Stimulated activated memory B cell treated with anti-CD40 and anti-IgM and Interleukin-4, amounts not matched to agents 10 μg/mL and 1 μg/mL and 100 μg/mL, for 72 hours (primary cell): Measurements from ENCODE around the gene PARN.
A peak's percentile ranks its signal among the peaks of the same experiment; 100 is the strongest.

Experiments used
- ATAC-seq: fragments of 150-1000 bp; cut with Tn5 transposase; 2 replicates; pipeline ENCODE4 v1.10.0; 2021
- H3K27ac Mint-ChIP-seq: one replicate; pipeline ENCODE4 v1.8.0; 2022; ENCODE audit warnings: mild to moderate bottlenecking, mixed read lengths
- H3K27me3 Mint-ChIP-seq: one replicate; pipeline ENCODE4 v1.8.0; 2022; ENCODE audit warnings: mixed read lengths
- H3K36me3 Mint-ChIP-seq: one replicate; pipeline ENCODE4 v1.8.0; 2022; ENCODE audit warnings: mixed read lengths
- H3K4me1 Mint-ChIP-seq: one replicate; pipeline ENCODE4 v1.8.0; 2022; ENCODE audit warnings: mixed read lengths
- H3K4me3 Mint-ChIP-seq: one replicate; pipeline ENCODE4 v1.8.0; 2022; ENCODE audit warnings: mild to moderate bottlenecking, moderate library complexity, mixed read lengths
- H3K9me3 Mint-ChIP-seq: one replicate; pipeline ENCODE4 v1.8.0; 2022; ENCODE audit warnings: mixed read lengths

PARN gene

DNA sequence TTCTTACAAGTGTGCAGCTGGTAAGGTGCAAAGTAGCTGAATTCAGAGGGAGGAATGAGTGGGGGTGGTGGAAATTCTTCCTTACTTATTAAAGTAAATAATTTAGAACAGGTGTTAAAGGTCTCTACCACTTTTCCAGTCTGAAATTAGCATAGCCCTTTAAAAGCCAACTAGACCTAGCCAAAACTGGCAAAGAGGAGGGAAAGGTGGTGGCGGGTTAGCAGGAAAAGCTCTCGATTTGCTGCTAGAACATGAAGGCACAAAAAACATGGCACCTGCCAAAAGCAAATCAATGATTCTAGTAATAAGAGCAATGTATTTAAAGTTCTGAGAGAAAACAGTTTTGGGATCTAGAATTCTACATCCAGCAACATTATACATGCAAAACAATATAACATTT lies 157.7 kb downstream of the PARN start:
- no peaks in the 10 kb centered on the region for H3K9me3 Mint-ChIP-seq

DNA sequence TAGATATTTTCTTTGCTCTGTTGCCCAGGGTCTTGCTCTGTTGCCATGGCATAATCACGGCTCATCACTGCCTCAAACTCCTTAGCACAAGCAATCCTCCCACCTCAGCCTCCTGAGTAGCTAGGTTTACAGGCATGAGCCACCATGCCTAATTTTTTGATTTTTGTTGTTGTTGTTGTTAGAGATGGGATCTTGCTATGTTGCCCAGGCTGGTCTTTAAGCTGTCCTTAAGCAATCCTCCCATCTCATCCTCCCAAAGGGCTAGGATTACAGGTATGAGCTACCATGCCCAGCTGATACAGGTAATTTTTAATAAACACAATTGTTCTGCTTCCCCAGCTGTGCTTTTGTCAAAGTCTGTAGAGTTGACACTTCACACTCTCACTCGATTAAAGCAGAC lies 159.3 kb downstream of the PARN start:
- Mint-ChIP-seq H3K9me3 (no peaks in the 10 kb centered on the region), H3K27ac (no peak overlapping the region), H3K4me1 (peaks cover 12% of the 10 kb centered on the region), H3K27me3 (no peaks in the 10 kb centered on the region), H3K36me3 (peaks cover 73% of the 10 kb centered on the region), H3K4me3 (no peak overlapping the region)
- no peak for ATAC-seq

More for the DNA sequence above, 157.7 kb downstream of the PARN start:
- H3K4me1 Mint-ChIP-seq, result peaks cover 12% of the 10 kb centered on the region
- H3K36me3 Mint-ChIP-seq, result peaks cover 72% of the 10 kb centered on the region
- no peak overlapping the region for H3K27ac Mint-ChIP-seq
- no peak overlapping the region for H3K4me3 Mint-ChIP-seq
- no peaks in the 10 kb centered on the region for H3K27me3 Mint-ChIP-seq
- ATAC-seq, result no peak

GRCh38 chr16:14465799-14466198 lies 164.3 kb downstream of the PARN start:
- Mint-ChIP-seq H3K4me3 (no peak overlapping the region), H3K9me3 (peaks cover 6% of the 10 kb centered on the region), H3K27me3 (no peaks in the 10 kb centered on the region), H3K4me1 (peaks cover 7% of the 10 kb centered on the region), H3K27ac (no peak overlapping the region), H3K36me3 (peaks cover 84% of the 10 kb centered on the region)
- no peak for ATAC-seq

- Mint-ChIP-seq H3K4me3 (no peak overlapping the region), H3K27ac (no peak overlapping the region), H3K27me3 (no peaks in the 10 kb centered on the region), H3K4me1 (peaks cover 7% of the 10 kb centered on the region), H3K36me3 (peaks cover 85% of the 10 kb centered on the region), H3K9me3 (peaks cover 6% of the 10 kb centered on the region)
- no peak for ATAC-seq
Observed at GRCh38 chr16:14464796-14465195, 165.3 kb downstream of the PARN start.

DNA sequence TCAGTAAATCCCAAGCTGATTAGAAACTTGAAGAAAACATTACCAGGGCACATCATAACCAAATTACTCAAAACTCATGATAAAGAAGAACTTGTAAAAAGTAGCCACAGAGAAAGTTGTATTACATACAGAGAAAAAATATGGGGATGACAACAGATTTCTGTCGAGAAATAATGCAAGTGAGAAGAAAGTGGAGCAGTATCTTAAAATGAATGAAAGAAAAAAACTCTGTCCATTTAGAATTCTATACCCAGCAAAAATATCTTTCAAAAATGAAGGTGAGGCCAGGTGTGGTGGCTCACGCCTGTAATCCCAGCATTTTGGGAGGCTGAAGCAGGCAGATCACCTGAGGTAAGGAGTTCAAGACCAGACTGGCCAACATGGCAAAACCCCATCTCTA lies 165.9 kb downstream of the PARN start:
- H3K4me3 Mint-ChIP-seq, result no peak overlapping the region
- no peak for ATAC-seq
- H3K27ac Mint-ChIP-seq, result no peak overlapping the region
- H3K36me3 Mint-ChIP-seq, result peaks cover 79% of the 10 kb centered on the region
- no peaks in the 10 kb centered on the region for H3K27me3 Mint-ChIP-seq
- peaks cover 6% of the 10 kb centered on the region for H3K9me3 Mint-ChIP-seq
- H3K4me1 Mint-ChIP-seq, result peaks cover 7% of the 10 kb centered on the region

DNA sequence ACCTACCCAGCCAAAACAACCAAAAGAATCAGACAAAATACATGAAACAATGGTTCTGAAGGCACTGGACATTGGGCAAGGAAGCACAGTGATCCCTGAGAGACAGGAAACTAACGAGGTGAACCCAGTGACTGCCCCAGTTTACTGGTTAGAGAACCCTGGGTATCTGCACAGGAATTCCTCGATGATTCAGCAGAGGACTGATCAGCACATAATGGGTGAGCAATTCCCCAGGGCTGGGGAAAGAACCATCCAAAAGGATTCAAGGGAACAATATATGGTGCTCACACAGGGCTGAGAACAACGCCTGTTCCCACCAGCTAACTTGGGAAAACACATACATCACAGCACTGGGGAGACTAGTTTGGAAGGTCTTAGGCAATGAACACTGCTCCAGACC lies 167.2 kb downstream of the PARN start:
- ATAC-seq, result no peak
- Mint-ChIP-seq H3K27ac (no peak overlapping the region), H3K9me3 (peaks cover 6% of the 10 kb centered on the region), H3K27me3 (no peaks in the 10 kb centered on the region), H3K36me3 (peaks cover 77% of the 10 kb centered on the region), H3K4me3 (no peak overlapping the region), H3K4me1 (peaks cover 12% of the 10 kb centered on the region)

DNA sequence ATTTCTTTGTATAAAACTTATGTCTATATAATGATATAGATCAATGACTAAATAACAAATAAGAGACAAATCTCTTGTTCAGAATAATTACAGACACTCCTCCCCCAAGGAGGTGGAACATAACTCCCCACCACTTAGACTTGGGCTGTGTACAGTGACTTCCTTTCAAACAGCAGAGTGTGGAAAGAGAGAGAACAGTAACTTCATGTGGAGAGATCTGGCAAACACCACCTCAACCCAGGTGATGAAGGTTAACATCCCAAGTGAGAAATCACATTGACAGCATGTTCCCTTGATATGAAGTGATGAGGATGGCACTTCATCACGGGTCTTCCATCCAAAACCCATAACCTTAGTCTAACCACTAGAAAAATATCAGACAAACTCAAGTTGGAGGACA lies 169.3 kb downstream of the PARN start:
- peaks cover 74% of the 10 kb centered on the region for H3K36me3 Mint-ChIP-seq
- no peak overlapping the region for H3K27ac Mint-ChIP-seq
- peaks cover 6% of the 10 kb centered on the region for H3K9me3 Mint-ChIP-seq
- no peak for ATAC-seq
- H3K4me1 Mint-ChIP-seq, result peaks cover 12% of the 10 kb centered on the region
- H3K4me3 Mint-ChIP-seq, result no peak overlapping the region
- H3K27me3 Mint-ChIP-seq, result no peaks in the 10 kb centered on the region

DNA sequence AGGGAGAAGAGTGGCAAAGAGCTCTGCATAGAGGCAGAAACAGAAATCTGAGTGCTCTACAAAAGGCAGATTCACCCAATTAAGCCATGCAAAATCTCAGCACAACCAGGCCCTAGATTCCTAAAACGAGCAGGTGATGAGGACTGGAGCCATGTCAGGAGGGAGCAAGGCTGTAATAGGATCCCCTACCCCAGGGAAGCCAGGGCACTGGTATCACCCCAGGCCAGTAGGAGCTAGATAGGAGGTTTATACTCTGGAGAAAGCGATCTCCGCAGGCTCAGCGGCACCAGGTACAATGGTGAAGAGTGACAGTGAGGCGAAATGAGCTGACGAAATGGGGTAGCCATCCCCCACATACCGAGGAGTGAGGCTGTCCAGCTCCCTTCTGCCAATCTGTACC lies 171.5 kb downstream of the PARN start:
- Mint-ChIP-seq H3K9me3 (no peaks in the 10 kb centered on the region), H3K4me1 (peaks cover 12% of the 10 kb centered on the region), H3K36me3 (peaks cover 58% of the 10 kb centered on the region), H3K27ac (no peak overlapping the region), H3K27me3 (no peaks in the 10 kb centered on the region), H3K4me3 (no peak overlapping the region)
- no peak for ATAC-seq

- no peaks in the 10 kb centered on the region for H3K9me3 Mint-ChIP-seq
Observed at GRCh38 chr16:14456793-14457481, 173.1 kb downstream of the PARN start.

GRCh38 chr16:14455573-14455972 lies 174.5 kb downstream of the PARN start:
- Mint-ChIP-seq H3K27ac (no peak overlapping the region), H3K9me3 (no peaks in the 10 kb centered on the region), H3K4me1 (peaks cover 5% of the 10 kb centered on the region), H3K27me3 (no peaks in the 10 kb centered on the region), H3K36me3 (peaks cover 30% of the 10 kb centered on the region), H3K4me3 (no peak overlapping the region)
- no peak for ATAC-seq

More at GRCh38 chr16:14456793-14457481, 173.1 kb downstream of the PARN start:
- Mint-ChIP-seq H3K27me3 (no peaks in the 10 kb centered on the region), H3K4me3 (no peak overlapping the region), H3K27ac (no peak overlapping the region), H3K4me1 (peaks cover 6% of the 10 kb centered on the region), H3K36me3 (peaks cover 43% of the 10 kb centered on the region)
- ATAC-seq, result no peak

DNA sequence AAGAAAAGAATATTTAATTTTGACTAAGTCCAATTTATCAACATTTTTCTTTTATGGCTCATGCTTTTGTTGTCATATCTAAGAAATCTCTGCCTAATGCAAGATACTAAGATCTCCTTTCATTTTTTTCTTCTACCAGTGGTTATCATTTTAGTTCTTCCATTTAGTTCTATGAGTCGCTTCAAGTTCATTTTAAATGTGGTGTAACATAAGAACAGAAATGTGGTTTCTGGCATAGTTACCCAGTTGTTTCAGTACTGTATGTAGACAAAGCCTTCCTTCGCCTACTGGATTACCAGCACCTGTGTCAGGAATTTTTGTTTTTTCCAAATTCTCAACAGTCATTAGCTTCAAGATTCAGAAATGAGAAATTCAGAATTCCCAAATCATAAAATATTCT lies 175.7 kb downstream of the PARN start:
- no peak overlapping the region for H3K4me3 Mint-ChIP-seq
- H3K9me3 Mint-ChIP-seq, result no peaks in the 10 kb centered on the region
- H3K36me3 Mint-ChIP-seq, result peaks cover 35% of the 10 kb centered on the region
- H3K4me1 Mint-ChIP-seq, result peaks cover 5% of the 10 kb centered on the region
- no peak for ATAC-seq
- no peaks in the 10 kb centered on the region for H3K27me3 Mint-ChIP-seq
- H3K27ac Mint-ChIP-seq, result no peak overlapping the region

DNA sequence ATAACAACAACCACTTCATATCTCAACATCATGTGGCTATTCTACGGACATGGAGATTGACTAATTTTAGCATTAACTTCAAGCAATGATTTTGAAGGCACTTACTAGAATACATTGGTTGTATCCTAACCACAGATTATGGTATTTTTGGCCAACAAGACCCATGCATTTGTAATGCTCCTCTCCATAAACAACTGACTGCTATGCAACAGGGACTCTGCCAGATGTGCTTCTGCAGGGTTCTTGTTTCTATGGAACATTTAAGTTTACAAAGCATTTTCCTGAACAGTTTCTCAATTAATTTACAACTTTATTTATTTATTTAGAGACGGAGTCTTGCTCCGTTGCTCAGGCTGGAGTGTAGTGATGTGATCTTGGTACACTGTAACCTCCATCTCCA lies 178.0 kb downstream of the PARN start:
- ATAC-seq, result no peak
- Mint-ChIP-seq H3K4me1 (no peaks in the 10 kb centered on the region), H3K27ac (no peak overlapping the region), H3K9me3 (no peaks in the 10 kb centered on the region), H3K27me3 (no peaks in the 10 kb centered on the region), H3K4me3 (no peak overlapping the region), H3K36me3 (peaks cover 24% of the 10 kb centered on the region)

- H3K9me3 Mint-ChIP-seq, result no peaks in the 10 kb centered on the region
- H3K4me1 Mint-ChIP-seq, result no peaks in the 10 kb centered on the region
- no peak overlapping the region for H3K27ac Mint-ChIP-seq
- H3K27me3 Mint-ChIP-seq, result no peaks in the 10 kb centered on the region
- peaks cover 24% of the 10 kb centered on the region for H3K36me3 Mint-ChIP-seq
- no peak for ATAC-seq
- H3K4me3 Mint-ChIP-seq, result no peak overlapping the region
Observed at GRCh38 chr16:14450846-14451245, 179.2 kb downstream of the PARN start.

DNA sequence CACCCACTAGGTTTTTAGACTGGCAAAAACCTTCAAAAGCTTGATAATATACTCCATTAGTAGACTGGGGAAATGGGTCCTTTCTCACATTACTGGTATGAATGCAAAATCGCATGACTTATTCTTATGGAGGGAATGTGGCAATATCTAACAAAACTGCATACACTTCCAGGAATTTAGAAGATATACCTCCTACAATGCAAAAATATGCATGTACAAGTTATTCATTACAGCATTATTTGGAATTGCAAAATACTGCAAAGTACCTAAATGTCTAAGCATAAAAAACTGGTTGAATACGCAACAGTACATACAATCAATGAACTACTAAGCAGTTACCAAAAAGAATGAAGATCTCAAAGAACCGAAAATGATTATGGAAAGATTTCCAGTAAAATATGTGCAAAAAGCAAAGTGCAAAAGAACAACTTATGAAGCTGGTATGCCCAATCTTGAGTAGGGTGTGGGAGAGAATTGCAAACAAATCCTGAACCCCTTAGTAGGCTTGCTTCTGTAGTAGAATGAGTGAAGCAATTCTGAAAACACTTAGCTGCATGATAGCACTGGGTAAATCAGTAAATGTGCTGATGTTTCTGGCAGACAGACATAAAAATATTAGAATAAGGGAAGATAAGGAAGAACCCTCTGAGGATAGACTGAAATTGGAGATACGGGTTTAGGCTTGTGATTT lies 180.1 kb downstream of the PARN start:
- ATAC-seq, result no peak
- Mint-ChIP-seq H3K4me3 (no peak overlapping the region), H3K27me3 (no peaks in the 10 kb centered on the region), H3K4me1 (no peaks in the 10 kb centered on the region), H3K9me3 (no peaks in the 10 kb centered on the region), H3K36me3 (peaks cover 27% of the 10 kb centered on the region), H3K27ac (no peak overlapping the region)

- no peaks in the 10 kb centered on the region for H3K27me3 Mint-ChIP-seq
Observed at GRCh38 chr16:14449334-14449733, 180.7 kb downstream of the PARN start.

DNA sequence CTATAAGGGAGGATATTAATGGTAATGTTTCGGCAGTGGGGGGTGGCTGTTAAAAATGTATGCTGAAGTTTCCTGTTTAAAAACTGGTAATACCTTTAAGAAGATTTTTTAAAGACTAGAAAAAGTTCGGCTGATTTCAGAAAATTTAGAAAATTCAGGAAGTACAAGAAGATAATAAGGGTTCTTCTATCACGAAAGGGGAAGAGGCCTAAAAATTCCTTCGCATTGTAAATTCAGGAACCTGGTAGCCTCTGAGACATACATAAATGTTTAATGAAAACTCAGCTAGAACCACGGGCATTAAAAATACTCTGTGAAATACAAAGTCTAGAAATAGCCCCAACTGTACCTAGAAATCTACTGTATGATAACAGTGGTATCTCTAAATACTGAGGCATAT lies 181.2 kb downstream of the PARN start:
- H3K27ac Mint-ChIP-seq, result peak overlapping the region; percentile 14

More at GRCh38 chr16:14449334-14449733, 180.7 kb downstream of the PARN start:
- Mint-ChIP-seq H3K27ac (no peak overlapping the region), H3K36me3 (peaks cover 28% of the 10 kb centered on the region), H3K4me1 (no peaks in the 10 kb centered on the region), H3K4me3 (no peak overlapping the region), H3K9me3 (no peaks in the 10 kb centered on the region)
- ATAC-seq, result no peak

More for the DNA sequence above, 181.2 kb downstream of the PARN start:
- H3K27me3 Mint-ChIP-seq, result no peaks in the 10 kb centered on the region
- no peak for ATAC-seq
- H3K36me3 Mint-ChIP-seq, result peaks cover 28% of the 10 kb centered on the region
- H3K9me3 Mint-ChIP-seq, result no peaks in the 10 kb centered on the region
- no peak overlapping the region for H3K4me3 Mint-ChIP-seq
- H3K4me1 Mint-ChIP-seq, result no peaks in the 10 kb centered on the region
